ENCODE results near the gene HERPUD1.

DNA sequence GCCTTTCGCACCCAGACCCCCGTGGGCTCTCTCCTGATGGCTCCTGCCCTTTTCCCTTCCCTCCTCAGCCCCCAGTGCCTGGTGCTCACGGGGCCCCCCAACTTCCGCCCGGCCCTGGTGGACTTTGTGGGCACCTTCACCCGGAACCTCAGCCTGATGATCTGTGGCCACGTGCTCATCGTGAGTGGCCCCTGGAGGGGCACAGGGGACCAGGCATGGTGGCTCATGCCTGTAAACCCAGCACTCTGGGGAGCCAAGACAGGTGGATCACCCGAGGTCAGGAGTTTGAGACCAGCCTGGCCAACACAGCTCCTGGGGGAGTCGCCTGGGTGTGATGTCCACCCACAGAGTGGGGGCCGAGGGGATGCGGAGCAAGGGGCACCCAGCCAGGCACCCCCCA, 45.6 kb upstream of the HERPUD1 start:
- TF ChIP-seq, protein P1, sequence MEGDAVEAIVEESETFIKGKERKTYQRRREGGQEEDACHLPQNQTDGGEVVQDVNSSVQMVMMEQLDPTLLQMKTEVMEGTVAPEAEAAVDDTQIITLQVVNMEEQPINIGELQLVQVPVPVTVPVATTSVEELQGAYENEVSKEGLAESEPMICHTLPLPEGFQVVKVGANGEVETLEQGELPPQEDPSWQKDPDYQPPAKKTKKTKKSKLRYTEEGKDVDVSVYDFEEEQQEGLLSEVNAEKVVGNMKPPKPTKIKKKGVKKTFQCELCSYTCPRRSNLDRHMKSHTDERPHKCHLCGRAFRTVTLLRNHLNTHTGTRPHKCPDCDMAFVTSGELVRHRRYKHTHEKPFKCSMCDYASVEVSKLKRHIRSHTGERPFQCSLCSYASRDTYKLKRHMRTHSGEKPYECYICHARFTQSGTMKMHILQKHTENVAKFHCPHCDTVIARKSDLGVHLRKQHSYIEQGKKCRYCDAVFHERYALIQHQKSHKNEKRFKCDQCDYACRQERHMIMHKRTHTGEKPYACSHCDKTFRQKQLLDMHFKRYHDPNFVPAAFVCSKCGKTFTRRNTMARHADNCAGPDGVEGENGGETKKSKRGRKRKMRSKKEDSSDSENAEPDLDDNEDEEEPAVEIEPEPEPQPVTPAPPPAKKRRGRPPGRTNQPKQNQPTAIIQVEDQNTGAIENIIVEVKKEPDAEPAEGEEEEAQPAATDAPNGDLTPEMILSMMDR (IDR thresholded peaks at IDR 0.05), result no peak
- TF ChIP-seq POLR2A (IDR thresholded peaks at IDR 0.05), result no peak

Measured in uterus (tissue), 2 donors.